Tibial artery (tissue), 4 donors: Measurements from ENCODE around the gene TOLLIP.

Source experiments
- DNase-seq, 2 donors: peaks; one replicate each; pipeline ENCODE4 v3.0.0-alpha.2; 2019
- H3K27ac ChIP-seq, 2 donors: fragments of 200-600 bp; sonication (generic) in 1 of 2; 1 replicate in 1 of 2; 2 replicates in 1 of 2; pipeline ENCODE4 v1.5.1; 2018 to 2019; ENCODE audit warnings: mild to moderate bottlenecking in 1 of 2
- H3K27me3 ChIP-seq, 2 donors: fragments of 200-600 bp; sonication (generic) in 1 of 2; one replicate each; pipeline versions ENCODE4 v1.5.1 to v1.6.0; 2016 to 2019
- H3K36me3 ChIP-seq, 3 donors: fragments of 200-600 bp; sonication (generic) in 2 of 3; one replicate each; pipeline ENCODE4 v1.5.1; 2016 to 2019; ENCODE audit warnings: mild to moderate bottlenecking in 2 of 3
- H3K4me1 ChIP-seq, 4 donors: fragments of 200-600 bp; sonication (generic) in 2 of 4; 1 replicate in 3 of 4; 2 replicates in 1 of 4; pipeline ENCODE4 v1.5.1; 2016 to 2019
- H3K4me3 ChIP-seq, 2 donors: fragments of 200-600 bp; sonication (generic) in 1 of 2; 1 replicate in 1 of 2; 2 replicates in 1 of 2; pipeline ENCODE4 v1.5.1; 2018 to 2019; ENCODE audit warnings: mild to moderate bottlenecking in 2 of 2
- H3K9me3 ChIP-seq, 3 donors: fragments of 200-600 bp; sonication (generic) in 1 of 3; one replicate each; pipeline ENCODE4 v1.5.1; 2016 to 2019
- intact Hi-C: fragments of 100-400 bp; cut with DNase I; formaldehyde crosslinking; loops from one replicate; pipeline ENCODE4 v1.15.0; 2023; ENCODE audit warnings: low total_unique reads
- TF ChIP-seq, protein P1 (sequence below), 2 experiments: fragments of 200-600 bp in 1 of 2; fragments of 450-650 bp in 1 of 2; IDR thresholded peaks; one replicate each; pipeline ENCODE4 v1.5.1; 2017 to 2019; ENCODE audit warnings: antibody characterized with exemption in 2 of 2, mild to moderate bottlenecking in 1 of 2, moderate library complexity in 1 of 2

TOLLIP gene

GRCh38 chr11:1231396-1232020 is 77.9 kb downstream of the TOLLIP start:
- peaks cover 0 to 55% of the 10 kb centered on the region in 2 donors for H3K27me3 ChIP-seq
- intact Hi-C loops, result no loop called here
- DNase-seq, result peak in 1 of 2 donors; percentile 51

DNA sequence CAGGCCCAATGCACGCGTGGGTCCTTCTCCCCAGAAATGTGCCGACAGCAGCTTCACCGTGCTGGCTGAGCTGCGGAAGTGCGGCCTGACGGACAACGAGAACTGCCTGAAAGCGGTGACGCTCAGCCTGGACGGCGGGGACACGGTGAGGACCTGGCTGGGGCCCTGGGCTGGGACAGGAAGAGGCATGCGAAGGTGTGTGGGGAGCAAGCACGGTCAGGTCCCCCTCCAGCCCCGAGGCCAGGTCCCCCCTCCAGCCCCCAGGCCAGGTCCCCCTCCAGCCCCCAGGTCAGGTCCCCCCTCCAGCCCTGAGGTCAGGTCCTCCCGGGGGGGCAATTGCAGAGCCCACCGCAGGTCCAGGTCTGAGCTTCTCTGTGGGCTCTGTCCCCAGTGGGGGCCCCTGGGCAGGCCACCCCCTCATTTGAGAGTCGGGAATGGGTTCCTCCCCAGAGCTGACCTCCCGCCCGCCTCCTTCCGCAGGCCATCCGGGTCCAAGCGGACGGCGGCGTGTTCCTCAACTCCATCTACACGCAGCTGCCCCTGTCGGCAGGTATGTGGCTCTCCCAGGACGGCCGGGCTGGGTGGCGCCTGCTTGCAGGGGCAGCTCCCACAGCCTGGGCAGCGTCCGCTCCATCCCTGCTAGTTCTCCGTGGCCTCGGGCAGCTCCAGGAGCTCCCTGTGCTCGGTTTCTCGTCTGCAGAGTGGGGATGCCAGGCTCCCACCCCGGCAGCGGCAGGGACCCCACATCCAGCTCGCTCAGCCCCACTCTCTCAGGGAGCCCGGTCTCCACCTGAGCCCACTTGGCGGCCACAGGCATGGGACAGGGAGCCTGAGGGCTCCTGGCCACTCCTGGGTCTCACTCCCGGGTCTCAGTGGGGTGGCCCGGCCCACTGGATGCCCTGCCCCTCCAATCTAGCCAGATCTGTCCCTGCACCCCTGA is 78.7 kb downstream of the TOLLIP start:
- Histone ChIP-seq H3K4me3 (no peak overlapping the region), H3K4me1 (no peaks in the 10 kb centered on the region), H3K27ac (no peak overlapping the region), H3K9me3 (no peaks in the 10 kb centered on the region), H3K36me3 (no peaks in the 10 kb centered on the region), H3K27me3 (peaks cover 0 to 63% of the 10 kb centered on the region in 2 donors)
- TF ChIP-seq, protein P1, sequence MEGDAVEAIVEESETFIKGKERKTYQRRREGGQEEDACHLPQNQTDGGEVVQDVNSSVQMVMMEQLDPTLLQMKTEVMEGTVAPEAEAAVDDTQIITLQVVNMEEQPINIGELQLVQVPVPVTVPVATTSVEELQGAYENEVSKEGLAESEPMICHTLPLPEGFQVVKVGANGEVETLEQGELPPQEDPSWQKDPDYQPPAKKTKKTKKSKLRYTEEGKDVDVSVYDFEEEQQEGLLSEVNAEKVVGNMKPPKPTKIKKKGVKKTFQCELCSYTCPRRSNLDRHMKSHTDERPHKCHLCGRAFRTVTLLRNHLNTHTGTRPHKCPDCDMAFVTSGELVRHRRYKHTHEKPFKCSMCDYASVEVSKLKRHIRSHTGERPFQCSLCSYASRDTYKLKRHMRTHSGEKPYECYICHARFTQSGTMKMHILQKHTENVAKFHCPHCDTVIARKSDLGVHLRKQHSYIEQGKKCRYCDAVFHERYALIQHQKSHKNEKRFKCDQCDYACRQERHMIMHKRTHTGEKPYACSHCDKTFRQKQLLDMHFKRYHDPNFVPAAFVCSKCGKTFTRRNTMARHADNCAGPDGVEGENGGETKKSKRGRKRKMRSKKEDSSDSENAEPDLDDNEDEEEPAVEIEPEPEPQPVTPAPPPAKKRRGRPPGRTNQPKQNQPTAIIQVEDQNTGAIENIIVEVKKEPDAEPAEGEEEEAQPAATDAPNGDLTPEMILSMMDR (IDR thresholded peaks at IDR 0.05), result no peak
- intact Hi-C loops, result no loop called here
- DNase-seq, result peak in 1 of 2 donors; percentile 61

More at GRCh38 chr11:1231396-1232020, 77.9 kb downstream of the TOLLIP start:
- Histone ChIP-seq H3K4me3 (no peak overlapping the region), H3K27ac (no peak overlapping the region), H3K9me3 (no peaks in the 10 kb centered on the region), H3K4me1 (no peaks in the 10 kb centered on the region), H3K36me3 (no peaks in the 10 kb centered on the region)
- TF ChIP-seq, protein P1 (IDR thresholded peaks at IDR 0.05), result no peak

- intact Hi-C loops, result no loop called here
- peak in 1 of 2 donors; percentile 54 for DNase-seq
Measured at GRCh38 chr11:1230121-1230455, 79.3 kb downstream of the TOLLIP start.

DNA sequence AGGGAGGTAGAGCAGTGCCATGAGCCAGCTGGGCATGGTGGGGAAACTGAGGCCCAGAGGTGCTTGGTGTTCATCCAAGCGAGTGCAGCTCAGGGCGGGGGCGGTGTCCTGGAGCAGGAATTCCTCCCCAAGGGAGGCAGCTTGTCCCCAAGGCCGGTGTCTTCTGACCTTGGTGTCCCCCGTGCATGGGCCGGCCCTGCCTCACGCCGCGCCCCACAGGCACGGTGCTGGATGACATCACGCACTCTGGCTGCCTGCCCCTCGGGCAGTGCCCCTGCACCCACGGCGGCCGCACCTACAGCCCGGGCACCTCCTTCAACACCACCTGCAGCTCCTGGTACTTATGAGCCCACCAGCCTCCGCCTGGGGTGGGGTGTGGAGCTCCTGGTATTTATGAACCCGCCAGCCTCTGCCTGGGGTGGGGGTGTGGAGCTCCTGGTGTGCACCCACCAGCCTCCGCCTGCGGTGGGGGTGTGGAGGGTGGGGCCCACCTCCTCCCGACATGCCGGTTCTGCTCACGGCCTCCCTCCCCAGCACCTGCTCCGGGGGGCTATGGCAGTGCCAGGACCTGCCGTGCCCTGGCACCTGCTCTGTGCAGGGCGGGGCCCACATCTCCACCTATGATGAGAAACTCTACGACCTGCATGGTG is 79.8 kb downstream of the TOLLIP start:
- Histone ChIP-seq H3K27ac (no peak overlapping the region), H3K27me3 (peaks cover 0 to 73% of the 10 kb centered on the region in 2 donors), H3K4me1 (no peaks in the 10 kb centered on the region), H3K36me3 (no peaks in the 10 kb centered on the region), H3K9me3 (no peaks in the 10 kb centered on the region), H3K4me3 (no peak overlapping the region)
- DNase-seq, result peak in 1 of 2 donors; percentile 60
- intact Hi-C loops, result no loop called here
- TF ChIP-seq, protein P1 (IDR thresholded peaks at IDR 0.05), result no peak

More at GRCh38 chr11:1230121-1230455, 79.3 kb downstream of the TOLLIP start:
- TF ChIP-seq, protein P1 (IDR thresholded peaks at IDR 0.05), result no peak
- peaks cover 0 to 69% of the 10 kb centered on the region in 2 donors for H3K27me3 ChIP-seq
- H3K27ac ChIP-seq, result no peak overlapping the region
- H3K9me3 ChIP-seq, result no peaks in the 10 kb centered on the region
- H3K36me3 ChIP-seq, result no peaks in the 10 kb centered on the region
- H3K4me1 ChIP-seq, result no peaks in the 10 kb centered on the region
- H3K4me3 ChIP-seq, result no peak overlapping the region

DNA sequence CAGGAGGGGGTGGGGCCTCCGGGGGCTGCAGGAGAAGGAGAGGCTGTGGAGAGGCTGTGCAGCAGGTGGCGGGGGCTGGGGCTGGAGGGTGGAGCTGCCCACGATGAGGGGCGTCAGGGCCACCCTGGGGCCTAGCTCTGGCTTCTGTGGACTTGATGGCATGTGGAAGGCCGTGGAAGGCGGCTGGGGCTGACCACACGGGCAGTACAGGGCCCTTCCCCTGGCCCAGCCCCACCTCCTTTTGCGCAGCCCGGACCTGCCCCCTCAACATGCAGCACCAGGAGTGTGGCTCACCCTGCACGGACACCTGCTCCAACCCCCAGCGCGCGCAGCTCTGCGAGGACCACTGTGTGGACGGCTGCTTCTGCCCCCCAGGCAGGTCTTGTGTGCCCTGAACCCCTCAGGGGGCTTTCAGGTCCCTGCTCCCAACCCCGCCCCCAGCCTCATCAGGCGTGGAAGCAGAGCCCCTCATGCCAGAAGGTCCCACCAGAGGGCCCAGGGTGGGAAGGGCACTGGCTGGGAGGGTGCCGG is 80.4 kb downstream of the TOLLIP start:
- H3K27ac ChIP-seq, result no peak overlapping the region
- peak in 1 of 2 donors; percentile 59 for DNase-seq
- TF ChIP-seq, protein P1 (IDR thresholded peaks at IDR 0.05), result no peak
- peaks cover 0 to 3% (median 0%) of the 10 kb centered on the region in 4 donors for H3K4me1 ChIP-seq
- no peaks in the 10 kb centered on the region for H3K36me3 ChIP-seq
- no peak overlapping the region for H3K4me3 ChIP-seq
- no peaks in the 10 kb centered on the region for H3K9me3 ChIP-seq
- H3K27me3 ChIP-seq, result peaks cover 0 to 79% of the 10 kb centered on the region in 2 donors
- intact Hi-C loops, result no loop called here
